ENCODE results near the gene MARCHF9.

MARCHF9 gene

DNA sequence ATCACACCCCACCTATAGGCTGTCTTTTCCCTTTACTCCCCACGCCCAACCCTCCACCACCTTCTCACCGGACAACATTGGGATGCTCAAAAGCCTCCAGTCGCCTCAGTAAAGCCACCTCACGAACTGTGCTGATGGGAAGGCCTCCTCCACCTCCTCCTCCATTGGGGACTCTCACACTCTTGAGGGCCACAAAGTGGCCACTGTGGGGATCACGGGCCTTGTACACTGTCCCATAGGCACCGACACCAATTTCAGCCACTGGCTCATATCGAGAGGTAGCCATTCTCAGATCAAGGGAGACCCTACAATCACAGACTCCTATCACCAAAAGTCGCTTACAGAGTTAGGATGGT, 3.5 kb upstream of the MARCHF9 start:
- Mint-ChIP-seq H3K4me1 (peaks cover 50% of the 10 kb centered on the region), H3K4me3 (peak overlapping the region; percentile 98), H3K36me3 (ENCODE audit: low read depth) (peaks cover 53% of the 10 kb centered on the region), H3K27ac (peak overlapping the region; percentile 94), H3K9me3 (no peaks in the 10 kb centered on the region), H3K27me3 (ENCODE audit: low read depth, poor library complexity) (peaks cover 37% of the 10 kb centered on the region)
- DNase-seq: no peak
- TF ChIP-seq CTCF (IDR thresholded peaks at IDR 0.05): no peak

- peaks cover 46% of the 10 kb centered on the region for H3K36me3 Mint-ChIP-seq (ENCODE audit: low read depth)
- peaks cover 53% of the 10 kb centered on the region for H3K4me1 Mint-ChIP-seq
- no peaks in the 10 kb centered on the region for H3K9me3 Mint-ChIP-seq
- peaks cover 43% of the 10 kb centered on the region for H3K27me3 Mint-ChIP-seq (ENCODE audit: low read depth, poor library complexity)
- no peak for TF ChIP-seq CTCF (IDR thresholded peaks at IDR 0.05)
- H3K4me3 Mint-ChIP-seq: peak within 1 kb of the TSS; percentile 98
- peak; percentile 99 for DNase-seq
- H3K27ac Mint-ChIP-seq: peak within 1 kb of the TSS; percentile 94
These were observed 2.9 kb upstream of the MARCHF9 start, which contains the start of gene CDK4 for GRCh38 chr12:57751788-57752667. TSS of gene CDK4 (minus strand) at chr12:57752310. CDS start at chr12:57751717, 593 bp downstream.

DNA sequence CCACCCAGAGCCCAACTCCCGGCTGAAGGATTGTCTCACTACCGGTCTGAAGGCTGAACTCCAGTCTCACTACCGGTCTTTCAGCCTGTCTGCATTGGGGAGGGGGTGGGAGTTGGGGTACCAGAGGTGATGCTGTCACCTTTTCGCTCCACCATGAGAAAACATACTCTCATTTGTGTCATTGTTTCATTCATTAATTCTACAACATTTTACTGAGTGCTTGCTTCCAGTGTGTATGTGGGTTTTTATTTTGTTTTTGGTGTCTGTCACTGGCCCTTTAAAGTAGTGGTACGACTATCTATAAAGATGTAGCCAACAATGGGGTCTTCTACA, 2.3 kb upstream of the MARCHF9 start:
- no peak for DNase-seq
- peaks cover 53% of the 10 kb centered on the region for H3K4me1 Mint-ChIP-seq
- H3K9me3 Mint-ChIP-seq: no peaks in the 10 kb centered on the region
- peak overlapping the region; percentile 98 for H3K4me3 Mint-ChIP-seq
- H3K27me3 Mint-ChIP-seq (ENCODE audit: low read depth, poor library complexity): peaks cover 47% of the 10 kb centered on the region
- H3K36me3 Mint-ChIP-seq (ENCODE audit: low read depth): peaks cover 40% of the 10 kb centered on the region
- no peak overlapping the region for H3K27ac Mint-ChIP-seq
- TF ChIP-seq CTCF (IDR thresholded peaks at IDR 0.05): no peak

DNA sequence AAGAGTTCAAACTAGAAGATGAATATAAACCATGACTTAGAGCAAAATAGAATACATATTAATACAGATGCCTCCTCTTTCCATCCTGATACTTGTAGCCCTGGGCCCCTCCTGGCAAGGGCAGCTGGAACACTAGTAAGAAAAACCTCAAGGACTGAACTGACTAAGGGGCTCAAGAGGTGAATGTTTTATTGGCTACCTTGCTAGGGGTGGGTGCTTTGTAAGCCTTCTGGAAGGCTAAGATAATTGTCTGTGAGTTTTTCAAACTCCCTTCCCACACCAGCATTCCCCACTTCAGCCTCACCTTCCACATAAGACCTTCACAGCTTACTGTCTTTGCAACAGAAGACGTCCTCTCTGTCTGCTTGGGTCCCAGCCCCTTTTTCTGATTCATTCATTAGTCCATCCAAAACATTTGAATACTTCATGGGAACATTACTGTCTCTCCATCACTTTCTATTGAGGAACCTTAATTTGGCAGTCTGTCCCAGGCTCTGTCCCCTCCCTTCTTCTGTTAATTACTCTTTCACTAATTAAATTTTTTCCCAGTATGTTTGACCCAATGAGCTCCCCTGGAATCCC, 1.1 kb upstream of the MARCHF9 start:
- peak overlapping the region; percentile 47 for H3K27ac Mint-ChIP-seq
- DNase-seq: no peak
- H3K9me3 Mint-ChIP-seq: no peaks in the 10 kb centered on the region
- peaks cover 34% of the 10 kb centered on the region for H3K36me3 Mint-ChIP-seq (ENCODE audit: low read depth)
- peaks cover 53% of the 10 kb centered on the region for H3K4me1 Mint-ChIP-seq
- peak overlapping the region; percentile 91 for H3K4me3 Mint-ChIP-seq
- peaks cover 60% of the 10 kb centered on the region for H3K27me3 Mint-ChIP-seq (ENCODE audit: low read depth, poor library complexity)
- TF ChIP-seq CTCF (IDR thresholded peaks at IDR 0.05): no peak

DNA sequence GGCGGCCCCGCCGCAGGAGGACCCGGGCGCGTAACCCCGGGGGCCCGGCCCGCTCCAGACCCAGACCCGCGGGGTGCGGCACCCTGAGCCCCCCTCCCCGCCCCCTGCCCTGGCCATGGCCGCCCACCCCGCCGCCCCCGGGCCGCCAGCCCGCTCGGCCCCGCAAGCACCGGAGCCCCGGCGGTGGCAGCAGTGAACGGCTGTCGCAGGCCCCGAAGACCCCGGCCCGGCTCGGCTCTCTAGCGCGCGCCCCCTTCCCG, 221 bp downstream of the MARCHF9 start:
- no peaks in the 10 kb centered on the region for H3K9me3 Mint-ChIP-seq
- peaks cover 72% of the 10 kb centered on the region for H3K27me3 Mint-ChIP-seq (ENCODE audit: low read depth, poor library complexity)
- H3K36me3 Mint-ChIP-seq (ENCODE audit: low read depth): peaks cover 24% of the 10 kb centered on the region
- DNase-seq: no peak
- H3K27ac Mint-ChIP-seq: no peak overlapping the region
- peaks cover 52% of the 10 kb centered on the region for H3K4me1 Mint-ChIP-seq
- TF ChIP-seq CTCF (IDR thresholded peaks at IDR 0.05): no peak
- no peak overlapping the region for H3K4me3 Mint-ChIP-seq

All from nephron progenitor cell (in vitro differentiated cells).